Measurements from ENCODE around the gene HIBCH. TPM values are rescaled to one million over a fixed set of nuclear protein-coding genes. Genes with fewer than 3 reads are reported as not detected.

Gene HIBCH
- total RNA-seq, 4 donors from 2014 or later, result 27.5 to 40.1 (median 32.7) TPM

DNA sequence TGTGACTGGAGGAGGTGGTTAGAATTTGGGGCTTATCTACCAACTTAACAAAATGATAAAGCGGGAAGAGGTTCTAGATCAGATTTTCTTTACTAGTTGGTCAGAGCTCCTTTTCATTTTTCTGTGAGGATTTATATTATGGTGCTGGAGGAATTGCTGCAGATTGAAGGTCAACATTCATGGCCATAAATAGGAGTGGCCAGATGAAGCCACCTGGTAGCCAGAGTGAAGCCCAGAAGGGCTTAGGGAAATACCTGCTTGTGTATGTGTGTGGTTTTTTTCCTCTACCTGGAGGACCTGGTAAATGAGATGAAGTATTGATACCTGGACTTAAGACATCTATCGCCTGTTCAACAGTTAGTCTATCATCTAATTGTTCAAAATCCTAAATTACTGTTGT, 134.2 kb downstream of the HIBCH start:
- Histone ChIP-seq H3K9me3 (no peaks in the 10 kb centered on the region), H3K27me3 (no peaks in the 10 kb centered on the region), H3K4me3 (replicated peaks in 1 of 3) (no peak overlapping the region), H3K4me1 (no peaks in the 10 kb centered on the region), H3K36me3 (no peaks in the 10 kb centered on the region), H3K27ac (no peak overlapping the region)
- no peak for TF ChIP-seq POLR2A (IDR thresholded peaks at IDR 0.05)
- TF ChIP-seq CTCF (IDR thresholded peaks at IDR 0.05), result no peak
- 97 to 100% methylated on average over 2 of the region's 2 CpGs for WGBS, 2 donors
- intact Hi-C loops (cut with DNase I), result no loop called here
- DNase-seq, result no peak

- Histone ChIP-seq H3K27me3 (no peaks in the 10 kb centered on the region), H3K27ac (no peak overlapping the region), H3K9me3 (no peaks in the 10 kb centered on the region), H3K4me3 (replicated peaks in 1 of 3) (no peak overlapping the region), H3K4me1 (peaks cover 0 to 5% of the 10 kb centered on the region in 2 donors), H3K36me3 (no peaks in the 10 kb centered on the region)
- TF ChIP-seq CTCF (IDR thresholded peaks at IDR 0.05), result no peak
- no peak for TF ChIP-seq POLR2A (IDR thresholded peaks at IDR 0.05)
- no peak for DNase-seq
- WGBS, 2 donors, result 82 to 87% methylated on average over 4 of the region's 4 CpGs
- intact Hi-C loops (cut with DNase I), result no loop called here
Measured at GRCh38 chr2:190184460-190184859, 135.2 kb downstream of the HIBCH start.

DNA sequence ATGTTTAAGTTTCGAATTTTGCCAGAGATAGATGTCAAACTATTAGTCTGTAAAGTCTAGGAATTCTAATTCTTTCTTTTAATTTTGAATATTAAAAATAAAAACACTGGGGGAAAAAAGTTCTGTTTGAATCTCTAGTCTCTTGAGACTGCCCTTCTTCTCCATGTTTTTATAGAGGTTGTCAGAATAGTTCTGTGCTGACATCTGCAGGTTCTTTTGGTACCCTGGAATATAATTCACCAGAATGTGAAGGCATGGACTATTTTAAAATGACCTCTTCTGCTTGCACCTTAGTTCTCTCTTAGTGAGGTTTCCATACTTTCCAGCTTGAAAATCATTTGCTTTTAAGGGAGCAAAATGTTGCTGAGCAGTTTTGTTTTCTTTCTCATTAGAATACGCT, 136.1 kb downstream of the HIBCH start:
- Histone ChIP-seq H3K27me3 (no peaks in the 10 kb centered on the region), H3K9me3 (no peaks in the 10 kb centered on the region), H3K27ac (no peak overlapping the region), H3K4me3 (replicated peaks in 1 of 3) (no peak overlapping the region), H3K4me1 (peaks cover 0 to 5% of the 10 kb centered on the region in 2 donors), H3K36me3 (no peaks in the 10 kb centered on the region)
- WGBS, 2 donors, result 72 to 94% methylated on average over 2 of the region's 2 CpGs
- intact Hi-C loops (cut with DNase I), result no loop called here
- DNase-seq, result no peak
- no peak for TF ChIP-seq POLR2A (IDR thresholded peaks at IDR 0.05)
- TF ChIP-seq CTCF (IDR thresholded peaks at IDR 0.05), result no peak

- H3K36me3 ChIP-seq, result no peaks in the 10 kb centered on the region
- no peaks in the 10 kb centered on the region for H3K27me3 ChIP-seq
- 83 to 85% methylated on average over 3 of the region's 3 CpGs for WGBS, 2 donors
- H3K9me3 ChIP-seq, result no peaks in the 10 kb centered on the region
- H3K27ac ChIP-seq, result no peak overlapping the region
- H3K4me1 ChIP-seq, result peaks cover 0 to 5% of the 10 kb centered on the region in 2 donors
- no peak overlapping the region for H3K4me3 ChIP-seq (replicated peaks in 1 of 3)
- TF ChIP-seq POLR2A (IDR thresholded peaks at IDR 0.05), result no peak
- no peak for TF ChIP-seq CTCF (IDR thresholded peaks at IDR 0.05)
- DNase-seq, result no peak
- intact Hi-C loops (cut with DNase I), result no loop called here
Measured at GRCh38 chr2:190182071-190182524, 137.5 kb downstream of the HIBCH start.

DNA sequence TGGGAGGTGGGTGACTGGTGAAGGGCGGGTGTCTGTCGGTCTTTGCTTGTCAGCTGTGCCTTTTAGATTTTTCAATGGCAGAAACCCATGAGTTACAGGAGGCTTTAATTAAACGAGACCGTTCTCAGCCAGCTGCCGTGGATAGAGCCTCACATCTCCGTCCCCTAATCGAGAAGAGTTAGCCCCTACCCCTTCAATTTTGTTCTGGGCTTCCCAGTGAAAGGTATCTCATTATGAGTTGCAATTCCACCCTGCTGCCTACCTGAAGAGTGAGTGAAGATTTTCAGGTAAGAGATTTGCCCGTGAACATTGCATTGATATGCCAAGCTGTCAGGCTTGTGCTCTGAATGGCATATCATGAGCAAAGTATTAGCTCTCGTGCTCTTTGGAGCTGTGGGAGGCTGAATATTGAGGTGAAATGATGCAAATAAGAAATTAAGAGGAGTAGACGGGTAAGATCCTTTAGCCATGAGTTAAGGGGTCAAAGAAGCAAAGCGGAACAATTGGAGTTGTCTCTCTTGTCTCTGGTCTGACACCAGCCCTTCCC, 138.4 kb downstream of the HIBCH start:
- H3K27ac ChIP-seq, result peak overlapping the region; percentile 77 to 91 (median 89)
- peaks cover 0 to 5% of the 10 kb centered on the region in 2 donors for H3K4me1 ChIP-seq
- H3K9me3 ChIP-seq, result no peaks in the 10 kb centered on the region
- H3K4me3 ChIP-seq (replicated peaks in 1 of 3), result peak overlapping the region in 2 of 3 donors; percentile 64 to 80
- intact Hi-C loops (cut with DNase I), result no loop called here
- TF ChIP-seq POLR2A (IDR thresholded peaks at IDR 0.05) (no peak), CTCF (IDR thresholded peaks at IDR 0.05) (no peak)
- no peaks in the 10 kb centered on the region for H3K27me3 ChIP-seq
- no peak for DNase-seq
- WGBS, 2 donors, result 14 to 17% methylated on average over 11 of the region's 11 CpGs
- H3K36me3 ChIP-seq, result no peaks in the 10 kb centered on the region
